Adrenal gland (tissue), 5 donors: Measurements from ENCODE around the gene TRIP12.

ENCODE experiments used
- CTCF ChIP-seq, 6 experiments: fragments of 450-650 bp in 4 of 6; fragments of 200-600 bp in 2 of 6; sonication (generic) in 1 of 6; IDR thresholded peaks; 1 replicate in 5 of 6; 2 replicates in 1 of 6; pipeline versions ENCODE4 v1.5.1 to v1.8.0; 2016 to 2021; ENCODE audit warnings: antibody characterized with exemption in 6 of 6, mild to moderate bottlenecking in 2 of 6, moderate library complexity in 1 of 6
- POLR2A ChIP-seq, 2 donors: fragments of 450-650 bp; IDR thresholded peaks; one replicate each; pipeline ENCODE4 v1.6.1; 2017; ENCODE audit warnings: antibody characterized with exemption in 2 of 2, mild to moderate bottlenecking in 2 of 2, moderate library complexity in 1 of 2
- donor health status: DM: no; HTN: no; CAD: no.

- TF ChIP-seq CTCF (IDR thresholded peaks at IDR 0.05) (no peak), POLR2A (IDR thresholded peaks at IDR 0.05) (no peak)
Observed at GRCh38 chr2:229815342-229815741, 106.5 kb downstream of the TRIP12 start.
